ENCODE data around the gene TOB2. TPM values are rescaled to one million over a fixed set of nuclear protein-coding genes. Genes with fewer than 3 reads are reported as not detected.
A peak's percentile ranks its signal among the peaks of the same experiment; 100 is the strongest.
"Not testable (repeated sequence)": the region's sequence is repeated elsewhere in the genome, so short reads cannot be mapped to it uniquely, and the experiment has no call there.

The TOB2 gene
- total and polyA plus RNA-seq, 2 experiments from 2014 or later = 29.6 to 35.7 TPM

GRCh38 chr22:41403532-41404318, 42.9 kb downstream of the TOB2 start:
- TF ChIP-seq EZH2 (IDR thresholded peaks at IDR 0.05; ENCODE audit: insufficient read depth, poor library complexity, severe bottlenecking) (no peak), EZH2phosphoT487 (IDR thresholded peaks at IDR 0.05; ENCODE audit: insufficient read depth, low read depth) (no peak)
- H4K20me1 ChIP-seq (ENCODE audit: insufficient read depth) = no peaks in the 10 kb centered on the region
- peak overlapping the region; percentile 47 for H2AFZ ChIP-seq
- no peak overlapping the region for H3K27ac ChIP-seq
- H3K9me3 ChIP-seq (ENCODE audit: low read depth) = no peaks in the 10 kb centered on the region
- H3K4me2 ChIP-seq (ENCODE audit: unreplicated experiment) = no peak overlapping the region
- H3K36me3 ChIP-seq (ENCODE audit: low read depth) = no peaks in the 10 kb centered on the region
- H3F3A ChIP-seq (ENCODE audit: insufficient read depth) = no peaks in the 10 kb centered on the region
- H3K4me3 ChIP-seq = no peak overlapping the region
- peaks cover 12% of the 10 kb centered on the region for H3K4me1 ChIP-seq (ENCODE audit: insufficient read depth)
- WGBS, 2 experiments (ENCODE audit: low coverage in 1 of 2, low lambda C conversion rate in 2 of 2, missing lambda C conversion rate in 2 of 2) = 14% methylated on average over 18 of the region's 18 CpGs
- no peaks in the 10 kb centered on the region for H3K9me2 ChIP-seq (ENCODE audit: insufficient read depth)
- no peaks in the 10 kb centered on the region for H3K27me3 ChIP-seq (replicated peaks; ENCODE audit: insufficient read depth)
- DNase-seq = peak; percentile 92
- H3K79me2 ChIP-seq (ENCODE audit: insufficient read depth) = no peaks in the 10 kb centered on the region
- in situ Hi-C loops (cut with MboI) = loop anchor here (10.0 kb wide), 1 partner anchor 111 kb away; no protein-coding TSS in a partner anchor
- no peak overlapping the region for H3K9ac ChIP-seq

- WGBS, 2 experiments (ENCODE audit: low coverage in 1 of 2, low lambda C conversion rate in 2 of 2, missing lambda C conversion rate in 2 of 2) = 89 to 90% methylated on average over 14 of the region's 14 CpGs
- not testable (repeated sequence) for H3K9me3 ChIP-seq (ENCODE audit: low read depth); H3K79me2 ChIP-seq (ENCODE audit: insufficient read depth); H3F3A ChIP-seq (ENCODE audit: insufficient read depth); H2AFZ ChIP-seq; H3K27me3 ChIP-seq (replicated peaks; ENCODE audit: insufficient read depth); H3K9ac ChIP-seq; H3K9me2 ChIP-seq (ENCODE audit: insufficient read depth); H3K4me3 ChIP-seq; DNase-seq; H3K27ac ChIP-seq; H4K20me1 ChIP-seq (ENCODE audit: insufficient read depth); H3K4me2 ChIP-seq (ENCODE audit: unreplicated experiment); H3K36me3 ChIP-seq (ENCODE audit: low read depth)
- in situ Hi-C loops (cut with MboI) = loop anchor here (10.0 kb wide), 1 partner anchor 112 kb away; no protein-coding TSS in a partner anchor
- H3K4me1 ChIP-seq (ENCODE audit: insufficient read depth) = peaks cover 12% of the 10 kb centered on the region
Measured at GRCh38 chr22:41402851-41403250, 43.8 kb downstream of the TOB2 start.

GRCh38 chr22:41401781-41402648, 44.6 kb downstream of the TOB2 start:
- peak; percentile 82 for DNase-seq
- H3K4me2 ChIP-seq (ENCODE audit: unreplicated experiment) = peak overlapping the region; percentile 46
- peak overlapping the region; percentile 29; the same call in 1 of the 2 replicates for H3K9ac ChIP-seq
- TF ChIP-seq EZH2phosphoT487 (IDR thresholded peaks at IDR 0.05; ENCODE audit: insufficient read depth, low read depth) = no peak
- no peak for TF ChIP-seq EZH2 (IDR thresholded peaks at IDR 0.05; ENCODE audit: insufficient read depth, poor library complexity, severe bottlenecking)
- no peaks in the 10 kb centered on the region for H4K20me1 ChIP-seq (ENCODE audit: insufficient read depth)
- H3K9me3 ChIP-seq (ENCODE audit: low read depth) = no peaks in the 10 kb centered on the region
- WGBS, 2 experiments (ENCODE audit: low coverage in 1 of 2, low lambda C conversion rate in 2 of 2, missing lambda C conversion rate in 2 of 2) = 28 to 29% methylated on average over 16 of the region's 16 CpGs
- H2AFZ ChIP-seq = peak overlapping the region; percentile 43
- H3K9me2 ChIP-seq (ENCODE audit: insufficient read depth) = no peaks in the 10 kb centered on the region
- no peak overlapping the region for H3K4me3 ChIP-seq
- no peaks in the 10 kb centered on the region for H3K27me3 ChIP-seq (replicated peaks; ENCODE audit: insufficient read depth)
- H3F3A ChIP-seq (ENCODE audit: insufficient read depth) = no peaks in the 10 kb centered on the region
- 0 out of 2 replicates have a peak overlapping the region, but pooled peaks have one; percentile 16 for H3K27ac ChIP-seq
- no peaks in the 10 kb centered on the region for H3K36me3 ChIP-seq (ENCODE audit: low read depth)
- H3K79me2 ChIP-seq (ENCODE audit: insufficient read depth) = no peaks in the 10 kb centered on the region
- in situ Hi-C loops (cut with MboI) = loop anchor here (10.0 kb wide), 1 partner anchor 113 kb away; no protein-coding TSS in a partner anchor
- peaks cover 12% of the 10 kb centered on the region for H3K4me1 ChIP-seq (ENCODE audit: insufficient read depth)

- Histone ChIP-seq H2AFZ (no peak overlapping the region), H4K20me1 (ENCODE audit: insufficient read depth) (no peaks in the 10 kb centered on the region), H3K9ac (no peak overlapping the region), H3K4me1 (ENCODE audit: insufficient read depth) (peaks cover 14% of the 10 kb centered on the region), H3K27ac (no peak overlapping the region), H3K9me3 (ENCODE audit: low read depth) (no peaks in the 10 kb centered on the region), H3K79me2 (ENCODE audit: insufficient read depth) (no peaks in the 10 kb centered on the region), H3K36me3 (ENCODE audit: low read depth) (no peaks in the 10 kb centered on the region; the same call in 1 of the 2 replicates), H3K27me3 (replicated peaks; ENCODE audit: insufficient read depth) (no peaks in the 10 kb centered on the region), H3K4me2 (ENCODE audit: unreplicated experiment) (no peak overlapping the region), H3K4me3 (no peak overlapping the region), H3K9me2 (ENCODE audit: insufficient read depth) (no peaks in the 10 kb centered on the region), H3F3A (ENCODE audit: insufficient read depth) (peaks cover 3% of the 10 kb centered on the region; the same call in 1 of the 2 replicates)
- DNase-seq = no peak
- WGBS, 2 experiments (ENCODE audit: low coverage in 1 of 2, low lambda C conversion rate in 2 of 2, missing lambda C conversion rate in 2 of 2) = 77 to 84% methylated on average over 8 of the region's 8 CpGs
- TF ChIP-seq EZH2phosphoT487 (IDR thresholded peaks at IDR 0.05; ENCODE audit: insufficient read depth, low read depth) (no peak), EZH2 (IDR thresholded peaks at IDR 0.05; ENCODE audit: insufficient read depth, poor library complexity, severe bottlenecking) (no peak)
- in situ Hi-C loops (cut with MboI) = no loop called here
Measured at GRCh38 chr22:41398921-41399320, 47.7 kb downstream of the TOB2 start.

All from GM23248 (cell line).